HG02759 (cell line): Measurements from ENCODE around the gene NFIB.

Experiments used
- ATAC-seq: cut with Tn5 transposase; IDR thresholded peaks from one replicate; pipeline ENCODE4 v1.9.1; 2021; ENCODE audit warnings: mild to moderate bottlenecking, moderate library complexity; ENCODE audit not compliant: unreplicated experiment

Gene NFIB

DNA sequence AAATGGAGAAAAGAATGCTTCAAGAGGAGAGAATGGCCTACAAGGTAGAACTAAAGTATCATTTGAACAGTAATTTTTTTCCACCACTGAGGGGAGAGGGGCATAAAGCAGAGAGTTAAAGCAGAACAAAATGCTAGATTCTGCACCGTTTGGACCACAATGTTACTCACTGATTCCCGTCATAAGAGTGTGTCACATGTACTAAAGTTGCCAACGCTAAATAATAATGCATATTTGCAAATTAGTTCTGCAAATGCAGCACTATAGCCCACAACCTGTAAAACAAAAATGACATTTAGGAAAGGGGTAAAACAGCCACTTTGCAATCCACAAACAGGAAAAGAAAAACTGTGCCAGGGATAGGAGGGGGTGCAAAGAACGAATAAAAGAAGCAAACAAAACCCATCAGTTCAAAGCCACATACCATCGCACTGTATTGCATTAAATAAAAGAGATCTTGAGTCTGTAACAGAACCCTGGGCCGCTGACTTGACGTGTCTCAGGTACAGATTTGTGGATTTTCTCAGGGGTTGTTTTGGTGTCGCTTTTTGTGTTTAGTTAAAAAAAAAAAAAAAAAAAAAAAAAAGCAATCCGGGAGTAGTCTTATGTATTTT is 7.7 kb upstream of the NFIB start:
- ATAC-seq = no peak

DNA sequence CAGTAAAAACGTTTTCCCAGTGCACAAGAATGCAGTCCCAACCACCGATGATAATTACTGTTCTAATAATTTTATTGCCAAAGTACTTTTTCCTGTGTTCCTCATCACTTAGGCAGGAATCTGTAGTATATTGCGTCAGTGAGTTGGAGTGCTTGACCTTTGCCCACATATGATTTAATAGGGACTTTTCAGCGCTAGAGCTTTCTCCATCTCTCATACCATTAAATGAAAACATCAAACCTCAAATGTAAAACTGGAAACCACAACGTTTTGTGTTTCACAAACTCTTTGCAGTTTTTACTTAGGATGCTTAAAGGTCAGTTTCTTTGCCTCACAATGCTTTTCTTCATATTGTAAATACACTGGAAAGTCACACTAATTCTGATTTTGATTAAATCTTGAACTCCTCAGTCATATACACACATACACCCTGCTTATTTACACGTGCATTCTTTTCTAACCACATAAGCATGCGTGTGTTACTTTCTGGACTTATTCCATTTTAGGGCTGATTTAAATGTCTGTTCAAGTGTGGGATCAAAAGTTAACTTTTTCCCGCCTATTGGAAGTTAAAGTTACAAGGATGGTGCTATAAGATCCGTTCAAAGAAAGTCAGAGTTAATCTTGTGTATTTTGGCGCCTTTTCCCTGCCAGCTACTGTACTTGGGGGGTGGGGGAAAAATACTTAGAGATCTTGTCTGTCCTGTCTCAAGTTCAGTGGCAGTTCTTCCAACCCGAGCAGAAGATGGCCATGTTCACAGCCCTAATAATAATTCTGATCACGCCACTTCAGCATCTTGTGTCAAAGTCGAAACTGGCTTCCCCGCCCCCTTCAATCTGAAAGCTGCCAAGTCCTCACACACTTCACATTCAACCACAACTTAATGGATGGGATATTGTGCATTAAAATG is 6.6 kb upstream of the NFIB start:
- no peak for ATAC-seq

DNA sequence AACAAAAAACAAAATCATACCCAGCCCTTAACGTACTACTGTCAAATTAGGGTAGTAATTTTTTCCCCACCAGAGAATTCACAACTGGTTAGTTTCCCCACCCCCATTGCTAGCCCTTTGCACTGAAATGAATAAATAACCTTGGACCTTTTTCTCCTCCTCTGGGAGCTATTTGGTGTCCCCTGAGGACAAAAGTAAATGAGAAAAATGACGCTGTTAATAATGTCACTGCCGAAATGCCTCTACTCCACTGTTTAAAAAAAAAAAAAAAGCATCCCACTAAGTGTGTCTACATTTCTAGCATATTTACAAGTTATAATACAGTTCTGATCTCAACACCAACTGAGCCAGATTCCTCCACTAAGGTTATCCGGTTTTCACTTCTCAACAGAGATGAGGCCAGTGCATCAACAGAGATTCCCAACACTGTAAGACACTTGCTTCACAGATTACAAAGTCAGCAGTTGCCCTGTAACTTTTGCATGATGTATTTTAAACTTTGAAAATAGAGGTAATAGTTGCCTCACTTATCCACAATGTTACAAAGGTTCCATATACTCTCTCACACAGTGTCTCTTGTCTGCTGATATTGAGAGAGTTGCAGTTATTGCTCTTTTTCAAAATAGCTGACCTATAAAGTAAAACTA is 5.1 kb upstream of the NFIB start:
- no peak for ATAC-seq

GRCh38 chr9:14318361-14318760 is 4.4 kb upstream of the NFIB start:
- no peak for ATAC-seq

DNA sequence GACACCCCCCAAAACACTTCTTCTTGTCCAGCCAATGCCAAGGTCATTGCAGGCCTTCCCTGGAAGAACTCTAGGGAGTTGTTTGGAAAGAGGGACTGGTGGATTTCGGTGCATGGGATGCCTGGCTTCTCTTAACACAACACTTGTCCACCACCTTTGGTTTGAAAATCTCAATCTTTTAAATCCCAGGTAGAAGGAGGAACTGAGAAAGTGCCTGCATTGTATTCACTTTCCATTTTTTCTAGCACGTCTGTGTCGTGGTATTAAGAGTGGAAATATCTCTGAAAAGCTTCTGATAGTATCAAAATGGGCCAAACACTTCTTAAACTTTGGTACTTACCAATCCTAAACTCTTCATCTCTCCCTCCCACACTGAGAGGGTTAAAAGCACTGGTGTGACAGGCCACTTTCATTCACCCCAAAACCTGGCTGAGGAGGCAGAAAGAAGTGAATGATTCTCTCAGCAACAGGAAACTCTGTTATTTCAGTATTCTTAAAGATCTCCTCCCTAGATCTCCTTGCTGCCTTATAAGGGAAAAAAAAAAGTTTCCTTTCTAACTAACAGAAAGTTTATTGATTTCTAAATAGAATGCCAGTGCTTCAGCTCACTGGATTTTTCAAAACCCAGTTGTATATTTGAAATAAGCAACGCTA is 3.9 kb upstream of the NFIB start:
- no peak for ATAC-seq

DNA sequence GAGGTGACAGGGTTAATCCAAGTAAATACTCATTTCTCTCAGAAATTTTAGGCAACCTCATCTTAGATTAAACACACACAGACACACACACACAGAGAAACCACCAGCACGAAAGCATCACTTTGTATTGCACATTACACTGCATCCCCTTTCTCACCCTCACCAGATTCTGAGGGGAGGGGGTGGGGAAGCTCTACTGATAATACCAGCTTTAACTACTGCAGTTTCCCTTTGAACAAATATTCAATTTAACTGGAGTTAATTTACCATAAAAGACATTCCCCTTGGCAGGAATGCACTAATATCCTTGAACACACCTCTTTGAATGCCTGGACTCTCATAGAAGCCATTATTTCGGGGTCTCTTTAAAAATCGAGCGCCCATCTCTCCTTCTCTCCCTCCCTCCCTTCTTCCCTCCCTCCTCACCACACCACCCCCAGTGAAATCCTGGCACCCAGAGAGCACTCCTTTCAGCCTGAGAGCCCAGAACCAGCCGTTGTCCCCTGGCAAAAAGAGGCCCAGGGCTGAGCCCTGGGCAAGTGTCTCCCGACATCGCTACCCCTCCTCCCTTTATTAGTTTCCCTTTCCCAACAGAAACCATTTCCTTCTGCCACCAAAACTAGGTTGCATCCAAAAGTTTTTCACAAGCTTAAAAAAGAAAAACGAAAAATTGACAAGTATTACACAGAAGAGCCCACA is 2.8 kb upstream of the NFIB start:
- no peak for ATAC-seq

- no peak for ATAC-seq
Observed at GRCh38 chr9:14315875-14316601, 2.1 kb upstream of the NFIB start.

DNA sequence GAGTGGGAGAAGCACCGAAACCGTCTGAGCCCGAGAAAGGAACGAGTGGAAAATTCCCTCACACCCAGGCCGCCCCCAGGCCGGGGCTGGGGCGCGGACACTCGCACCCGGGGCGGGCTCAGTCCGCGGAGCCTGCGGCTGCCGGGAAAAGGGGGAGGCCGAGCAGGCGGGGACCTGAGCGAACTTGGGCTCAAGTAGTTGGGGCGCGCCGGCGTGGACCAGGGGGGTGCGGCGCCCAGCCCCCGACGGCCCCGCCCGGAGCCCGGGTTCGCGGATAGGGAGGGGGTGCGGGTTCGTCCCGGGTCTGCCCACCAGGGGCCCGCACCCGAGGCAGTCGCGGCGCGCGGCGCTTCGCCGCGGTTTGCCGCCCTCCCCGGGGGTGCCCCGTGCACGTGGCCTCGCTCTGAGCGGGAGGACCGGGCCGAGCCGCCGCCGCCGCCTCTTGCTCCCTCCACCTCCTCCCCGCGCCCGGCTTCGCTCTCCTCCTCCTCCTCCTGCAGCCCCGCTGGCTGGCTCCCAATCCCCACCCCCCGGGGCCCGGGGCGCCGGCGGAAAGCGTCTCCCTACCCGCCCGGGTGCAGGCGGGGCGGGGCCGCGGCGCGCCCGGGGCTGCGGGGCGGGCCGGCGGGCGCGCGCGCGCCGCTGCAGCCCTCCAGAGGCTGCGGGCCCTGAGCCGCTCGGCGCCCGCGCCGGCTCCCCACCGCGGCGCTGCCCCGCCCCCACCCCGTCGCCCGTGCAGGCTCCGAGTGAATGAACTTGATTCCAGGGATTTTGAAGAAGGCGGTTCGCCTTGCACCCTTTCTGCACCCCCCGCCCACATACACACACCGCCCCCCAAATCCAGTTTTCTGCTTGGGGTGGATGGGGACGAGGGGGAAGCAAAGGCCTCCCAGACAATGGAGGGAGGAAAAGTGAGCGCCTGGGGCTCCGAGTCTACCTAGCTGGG is 1.3 kb upstream of the NFIB start:
- ATAC-seq = peak; percentile 44

DNA sequence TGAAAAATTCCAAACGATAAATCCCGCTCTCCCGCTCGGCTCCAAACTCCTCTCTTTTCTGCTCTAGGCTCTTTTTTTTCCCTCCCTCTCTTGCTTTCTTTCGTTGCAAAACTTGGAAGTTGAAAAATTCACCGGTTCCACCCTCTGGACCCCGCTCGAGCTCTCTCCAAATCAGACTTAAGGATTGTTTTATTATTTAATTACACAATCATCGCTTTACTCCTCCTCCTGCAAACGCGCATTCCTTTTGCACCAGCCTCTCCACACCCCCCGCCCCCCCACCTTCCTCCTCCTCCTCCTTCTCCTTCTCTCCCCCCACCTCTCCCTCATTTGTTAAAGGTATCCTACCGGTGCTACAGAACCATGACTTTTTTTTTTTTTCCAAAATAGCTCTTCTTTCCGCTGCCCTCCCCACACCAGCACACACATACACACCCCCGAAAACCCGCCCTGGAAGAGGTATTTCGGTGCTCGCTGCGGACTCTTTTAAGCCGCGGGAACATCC is 535 bp upstream of the NFIB start:
- ATAC-seq = peak; percentile 1

DNA sequence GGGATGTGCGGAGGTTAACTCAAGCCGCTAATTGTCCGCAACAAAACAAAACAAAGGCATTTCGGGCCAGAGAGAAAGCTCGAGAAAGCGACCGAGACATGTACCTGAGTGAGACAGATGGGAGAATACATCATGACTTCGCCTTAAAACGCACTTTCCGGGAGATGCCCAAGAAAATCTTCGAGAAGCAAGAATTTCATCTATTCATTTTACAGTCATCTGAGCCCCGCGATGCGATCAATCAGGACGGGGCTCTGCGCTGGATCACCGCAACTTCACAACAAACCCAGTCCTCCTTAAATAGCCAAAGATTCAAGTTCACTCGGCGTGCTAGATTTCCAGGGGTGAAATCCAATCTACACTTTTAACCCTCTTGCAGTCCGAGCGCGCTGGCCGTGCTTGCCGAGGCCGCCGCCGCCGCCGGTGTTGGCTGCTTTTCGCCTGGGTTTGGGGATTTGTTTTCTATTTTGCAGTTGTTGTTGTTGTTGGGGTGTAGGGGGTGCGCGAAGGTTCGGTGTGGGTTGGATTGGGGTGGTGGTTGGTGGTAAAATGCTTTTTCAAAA is 482 bp downstream of the NFIB start:
- no peak for ATAC-seq

- ATAC-seq = no peak
Observed at GRCh38 chr9:14312719-14313377, 1.1 kb downstream of the NFIB start.

- no peak for ATAC-seq
Observed at GRCh38 chr9:14311956-14312685, 1.8 kb downstream of the NFIB start.

GRCh38 chr9:14311171-14311949 is 2.6 kb downstream of the NFIB start:
- no peak for ATAC-seq

DNA sequence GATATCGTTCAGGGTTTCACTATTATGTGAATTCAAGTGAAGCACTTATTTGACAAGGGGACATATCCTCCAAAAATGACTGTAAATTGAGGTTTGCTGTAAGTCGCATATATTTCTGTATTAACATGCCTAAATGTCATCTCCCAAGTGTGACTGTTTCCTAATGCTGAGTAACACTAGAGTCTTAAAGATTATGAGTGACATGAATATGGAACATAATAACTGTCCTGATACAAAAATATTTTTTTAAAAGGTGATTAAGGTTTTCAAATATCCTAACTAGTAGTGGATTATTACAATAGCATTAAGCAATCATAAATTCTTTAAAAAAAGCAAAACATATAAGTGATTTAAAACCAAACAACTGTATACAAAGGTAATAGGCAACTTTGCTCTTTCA is 3.6 kb downstream of the NFIB start:
- ATAC-seq = no peak

GRCh38 chr9:14309403-14309802 is 4.5 kb downstream of the NFIB start:
- ATAC-seq = no peak

DNA sequence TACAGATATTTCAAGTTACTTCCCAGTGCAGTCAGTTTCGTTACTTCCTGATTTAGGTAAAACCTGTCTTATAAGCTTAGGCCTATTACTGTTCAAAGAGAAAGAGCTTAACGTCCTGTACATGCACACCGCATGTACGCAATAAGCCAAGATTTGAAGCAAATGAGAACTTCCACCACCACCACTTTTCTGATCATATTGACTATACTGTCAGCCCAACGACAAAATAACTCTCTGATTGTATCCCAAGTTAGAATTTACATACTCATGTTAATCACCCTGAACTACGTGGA is 5.1 kb downstream of the NFIB start:
- no peak for ATAC-seq
